Neural progenitor cell (in vitro differentiated cells): Measurements from ENCODE around the gene GRIK5. TPM values are rescaled to one million over a fixed set of nuclear protein-coding genes. Genes with fewer than 3 reads are reported as not detected.

ENCODE experiments used
- DNase-seq: peaks from one replicate; pipeline ENCODE4 v3.0.0-alpha.2; 2016; ENCODE audit warnings: low spot score
- H2AFZ ChIP-seq: fragments of 200-600 bp; sonication (generic); replicated peaks from 2 replicates; pipeline ENCODE4 v1.6.1; 2016; ENCODE audit warnings: antibody characterized with exemption
- H3F3A ChIP-seq: fragments of 200-600 bp; sonication (generic); 2 replicates; pipeline ENCODE4 v1.6.1; 2016; ENCODE audit warnings: antibody characterized with exemption, low read depth
- H3K27ac ChIP-seq: fragments of 200-600 bp; sonication (generic); 2 replicates; pipeline ENCODE4 v1.5.1; 2016; ENCODE audit warnings: mild to moderate bottlenecking
- H3K27me3 ChIP-seq: fragments of 200-600 bp; sonication (generic); 2 replicates; pipeline ENCODE4 v1.6.1; 2016; ENCODE audit warnings: mild to moderate bottlenecking, moderate library complexity
- H3K36me3 ChIP-seq: fragments of 200-600 bp; sonication (generic); 2 replicates; pipeline ENCODE4 v1.5.1; 2016
- H3K4me1 ChIP-seq: fragments of 200-600 bp; sonication (generic); 2 replicates; pipeline ENCODE4 v1.6.1; 2016; ENCODE audit warnings: mixed run types
- H3K4me2 ChIP-seq: fragments of 200-600 bp; sonication (generic); 2 replicates; pipeline ENCODE4 v1.6.1; 2016
- H3K4me3 ChIP-seq: fragments of 200-600 bp; sonication (generic); 2 replicates; pipeline ENCODE4 v1.5.1; 2016
- H3K79me2 ChIP-seq: fragments of 200-600 bp; sonication (generic); 2 replicates; pipeline ENCODE4 v1.6.1; 2016; ENCODE audit warnings: low read depth
- H3K9ac ChIP-seq: fragments of 200-600 bp; sonication (generic); 2 replicates; pipeline ENCODE4 v1.6.1; 2016
- H3K9me3 ChIP-seq: fragments of 200-600 bp; sonication (generic); 2 replicates; pipeline ENCODE4 v1.5.1; 2016; ENCODE audit warnings: low read depth
- H4K20me1 ChIP-seq: fragments of 200-600 bp; sonication (generic); 2 replicates; pipeline ENCODE4 v1.6.1; 2016; ENCODE audit warnings: low read depth
- H3K27ac Mint-ChIP-seq: 3 replicates; pipeline ENCODE4 v1.8.0; 2021; ENCODE audit warnings: mixed read lengths
- H3K27me3 Mint-ChIP-seq: 2 replicates; pipeline ENCODE4 v1.8.0; 2022; ENCODE audit warnings: low read depth, mild to moderate bottlenecking, inconsistent platforms, moderate library complexity, mixed read lengths; ENCODE audit not compliant: insufficient read depth
- H3K36me3 Mint-ChIP-seq: 3 replicates; pipeline ENCODE4 v1.8.0; 2021; ENCODE audit warnings: mixed read lengths
- H3K4me1 Mint-ChIP-seq: 3 replicates; pipeline ENCODE4 v1.8.0; 2021; ENCODE audit warnings: mixed read lengths
- H3K4me3 Mint-ChIP-seq: 3 replicates; pipeline ENCODE4 v1.8.0; 2021; ENCODE audit warnings: mild to moderate bottlenecking, moderate library complexity, mixed read lengths
- H3K9me3 Mint-ChIP-seq: 3 replicates; pipeline ENCODE4 v1.8.0; 2020; ENCODE audit warnings: mixed read lengths
- CTCF ChIP-seq: fragments of 200-600 bp; sonication (generic); IDR thresholded peaks from 2 replicates; pipeline ENCODE4 v1.5.1; 2017; ENCODE audit warnings: antibody characterized with exemption, mild to moderate bottlenecking
- EZH2 ChIP-seq: fragments of 200-600 bp; sonication (generic); IDR thresholded peaks from 2 replicates; pipeline ENCODE4 v1.6.1; 2017; ENCODE audit warnings: antibody characterized with exemption, mild to moderate bottlenecking, moderate library complexity
- EZH2phosphoT487 ChIP-seq: fragments of 200-600 bp; sonication (generic); IDR thresholded peaks from 2 replicates; pipeline ENCODE4 v1.6.1; 2017; ENCODE audit warnings: antibody characterized with exemption
- total RNA-seq: library from RNA; depleted of rRNA; stranded (reverse); fragments of >200 nt; gene quantifications from 2 replicates; pipeline ENCODE4 v1.2.3, GENCODE V29; 2015; ENCODE audit warnings: low replicate concordance

GRIK5 gene
- total RNA-seq, 1 donor from 2014 or later, result 5.8 TPM

GRCh38 chr19:42071247-42071646 is 1.2 kb upstream of the GRIK5 start:
- H3K4me1 Mint-ChIP-seq, result peaks cover 22% of the 10 kb centered on the region
- no peaks in the 10 kb centered on the region for H3K36me3 ChIP-seq
- H3K9me3 ChIP-seq, result no peaks in the 10 kb centered on the region
- H3K4me3 Mint-ChIP-seq, result peak overlapping the region; percentile 59
- H3K4me2 ChIP-seq, result no peak overlapping the region
- H2AFZ ChIP-seq, result no peak overlapping the region
- peaks cover 50% of the 10 kb centered on the region for H3K79me2 ChIP-seq
- no peak for DNase-seq
- H3K27ac ChIP-seq, result no peak overlapping the region
- H3K27me3 ChIP-seq, result no peaks in the 10 kb centered on the region
- peaks cover 26% of the 10 kb centered on the region for H4K20me1 ChIP-seq
- no peaks in the 10 kb centered on the region for H3K9me3 Mint-ChIP-seq
- peaks cover 17% of the 10 kb centered on the region for H3F3A ChIP-seq
- H3K36me3 Mint-ChIP-seq, result peaks cover 2% of the 10 kb centered on the region
- peaks cover 28% of the 10 kb centered on the region for H3K4me1 ChIP-seq
- TF ChIP-seq CTCF, result no peak
- TF ChIP-seq EZH2, result no peak
- no peak for TF ChIP-seq EZH2phosphoT487
- peak overlapping the region; percentile 93 for H3K27ac Mint-ChIP-seq
- peaks cover 5% of the 10 kb centered on the region for H3K27me3 Mint-ChIP-seq
- H3K9ac ChIP-seq, result no peak overlapping the region
- H3K4me3 ChIP-seq, result no peak overlapping the region

- peaks cover 17% of the 10 kb centered on the region for H3F3A ChIP-seq
- peaks cover 35% of the 10 kb centered on the region for H4K20me1 ChIP-seq
- DNase-seq, result peak; percentile 50
- H3K27ac ChIP-seq, result no peak overlapping the region
- no peak for TF ChIP-seq EZH2phosphoT487
- TF ChIP-seq EZH2, result no peak
- no peak for TF ChIP-seq CTCF
- peak overlapping the region; percentile 17 for H3K9ac ChIP-seq
- no peaks in the 10 kb centered on the region for H3K9me3 ChIP-seq
- Mint-ChIP-seq H3K9me3 (no peaks in the 10 kb centered on the region), H3K4me3 (peak overlapping the region; percentile 47), H3K27me3 (peaks cover 5% of the 10 kb centered on the region), H3K27ac (no peak overlapping the region), H3K36me3 (no peaks in the 10 kb centered on the region), H3K4me1 (peaks cover 10% of the 10 kb centered on the region)
- no peaks in the 10 kb centered on the region for H3K27me3 ChIP-seq
- peaks cover 20% of the 10 kb centered on the region for H3K4me1 ChIP-seq
- H3K36me3 ChIP-seq, result no peaks in the 10 kb centered on the region
- H3K4me3 ChIP-seq, result peak overlapping the region; percentile 64
- H3K79me2 ChIP-seq, result peaks cover 38% of the 10 kb centered on the region
- H2AFZ ChIP-seq, result no peak overlapping the region
- H3K4me2 ChIP-seq, result peak overlapping the region; percentile 83
Measured at GRCh38 chr19:42068756-42069571, 1.0 kb downstream of the GRIK5 start.

GRCh38 chr19:42068361-42068755 is 1.6 kb downstream of the GRIK5 start:
- no peak overlapping the region for H3K9ac ChIP-seq

More at GRCh38 chr19:42068361-42068755, 1.6 kb downstream of the GRIK5 start:
- Mint-ChIP-seq H3K27me3 (peaks cover 5% of the 10 kb centered on the region), H3K36me3 (no peaks in the 10 kb centered on the region), H3K9me3 (no peaks in the 10 kb centered on the region), H3K4me1 (peaks cover 10% of the 10 kb centered on the region), H3K4me3 (no peak overlapping the region), H3K27ac (no peak overlapping the region)
- Histone ChIP-seq H3K4me1 (peaks cover 20% of the 10 kb centered on the region), H3K4me2 (peak overlapping the region; percentile 83), H3K4me3 (peak overlapping the region; percentile 64), H3K27ac (no peak overlapping the region), H4K20me1 (peaks cover 35% of the 10 kb centered on the region), H3K9me3 (no peaks in the 10 kb centered on the region), H3K36me3 (no peaks in the 10 kb centered on the region), H3F3A (peaks cover 16% of the 10 kb centered on the region), H2AFZ (no peak overlapping the region), H3K79me2 (peaks cover 38% of the 10 kb centered on the region), H3K27me3 (no peaks in the 10 kb centered on the region)
- TF ChIP-seq EZH2 (no peak), CTCF (no peak), EZH2phosphoT487 (no peak)
- no peak for DNase-seq
